Activated CD4-positive, CD25-positive, alpha-beta regulatory T cell treated with anti-CD3 and anti-CD28 coated beads, Interleukin-2, amount 50 U/mL, for 24 hours (primary cell): ENCODE measurements around the gene SLC35F3.
"Not testable (repeated sequence)": the region's sequence is repeated elsewhere in the genome, so short reads cannot be mapped to it uniquely, and the experiment has no call there.

Source experiments
- ATAC-seq, 2 donors: fragments of 150-1000 bp; cut with Tn5 transposase; one replicate each; pipeline ENCODE4 v1.10.0; 2021; ENCODE audit warnings: mild to moderate bottlenecking in 1 of 2, moderate library complexity in 1 of 2

SLC35F3 gene

DNA sequence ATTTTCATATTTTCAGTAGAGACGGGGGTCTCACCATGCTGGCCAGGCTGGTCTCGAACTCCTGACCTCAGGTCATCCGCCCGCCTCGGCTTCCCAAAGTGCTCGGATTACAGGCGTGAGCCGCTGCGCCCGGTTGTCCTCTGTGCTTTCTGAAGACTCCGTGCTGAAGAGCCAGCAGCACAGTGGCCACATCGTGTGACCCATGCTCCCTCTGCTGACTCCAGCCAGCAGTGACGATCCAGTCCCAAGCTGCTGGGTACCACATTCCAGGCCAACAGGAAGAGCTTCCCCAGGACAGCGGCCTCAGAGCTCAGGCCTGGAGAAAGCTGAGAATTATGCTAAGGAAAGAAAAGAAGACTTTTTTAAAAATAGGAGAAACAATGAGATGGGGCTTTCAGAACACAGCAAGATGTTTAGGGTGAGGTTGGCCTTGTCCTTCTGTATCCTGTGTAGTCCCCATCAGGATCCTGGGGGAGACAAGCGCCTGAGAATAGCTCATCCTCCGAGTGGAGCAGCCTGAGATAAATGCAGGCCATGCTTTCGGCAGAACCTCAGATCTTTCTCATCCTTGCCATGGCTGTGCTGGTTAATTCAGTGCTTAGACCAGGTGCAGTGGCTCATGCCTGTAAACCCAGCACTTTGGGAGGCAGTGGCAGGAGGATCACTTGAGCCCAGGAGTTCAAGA lies 207.1 kb downstream of the SLC35F3 start:
- ATAC-seq = no peak

DNA sequence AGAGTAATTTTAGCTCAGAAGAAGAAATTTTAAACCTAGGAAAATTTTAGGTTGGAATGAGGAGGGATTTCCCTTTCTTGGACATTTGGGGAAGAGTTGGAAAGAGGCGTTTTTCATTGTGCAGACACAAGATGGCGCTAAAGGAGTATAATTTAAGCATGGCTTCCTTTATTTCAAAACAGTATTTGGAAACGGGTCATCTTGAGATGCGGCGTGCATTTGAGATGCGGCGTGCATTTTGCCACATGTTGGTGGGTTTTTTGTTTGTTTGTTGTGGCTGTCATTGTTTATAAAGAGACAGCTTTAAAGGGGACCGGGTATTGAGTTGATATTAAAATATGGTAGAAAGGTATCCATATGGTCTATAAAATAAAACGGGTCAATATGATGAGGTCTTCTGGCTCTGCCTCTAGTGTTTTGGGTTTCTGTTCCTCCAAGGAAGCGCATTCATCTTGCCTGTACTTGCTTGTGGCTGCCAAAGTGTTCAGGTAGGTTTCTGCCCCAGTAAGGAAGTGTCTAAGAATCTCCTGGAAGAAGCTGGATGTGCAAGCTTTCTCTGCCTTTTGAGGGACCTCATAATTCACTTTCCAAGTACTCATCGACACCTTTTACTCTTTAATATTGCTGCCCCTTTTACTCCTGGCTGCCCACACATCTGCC lies 210.3 kb downstream of the SLC35F3 start:
- peak in 1 of 2 donors; percentile 38 for ATAC-seq

DNA sequence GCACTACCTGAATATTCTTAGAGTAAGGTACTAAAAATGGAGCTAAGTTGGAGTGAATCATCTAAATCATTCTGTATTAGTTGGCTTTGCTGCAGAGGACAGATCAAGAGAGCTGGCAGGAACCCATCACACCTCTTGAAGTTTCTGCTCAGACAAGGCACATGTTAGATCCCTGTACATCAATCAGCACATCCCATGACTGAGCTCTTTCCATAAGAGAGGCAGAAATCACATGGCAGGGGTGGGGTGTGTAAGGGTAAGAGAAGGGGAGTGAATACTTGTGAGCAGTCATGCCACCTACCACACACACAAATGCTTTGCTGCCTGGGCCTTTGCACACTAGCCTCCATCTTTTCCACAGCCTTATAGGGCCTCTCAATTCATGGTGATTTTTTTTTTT lies 214.4 kb downstream of the SLC35F3 start:
- ATAC-seq = no peak

DNA sequence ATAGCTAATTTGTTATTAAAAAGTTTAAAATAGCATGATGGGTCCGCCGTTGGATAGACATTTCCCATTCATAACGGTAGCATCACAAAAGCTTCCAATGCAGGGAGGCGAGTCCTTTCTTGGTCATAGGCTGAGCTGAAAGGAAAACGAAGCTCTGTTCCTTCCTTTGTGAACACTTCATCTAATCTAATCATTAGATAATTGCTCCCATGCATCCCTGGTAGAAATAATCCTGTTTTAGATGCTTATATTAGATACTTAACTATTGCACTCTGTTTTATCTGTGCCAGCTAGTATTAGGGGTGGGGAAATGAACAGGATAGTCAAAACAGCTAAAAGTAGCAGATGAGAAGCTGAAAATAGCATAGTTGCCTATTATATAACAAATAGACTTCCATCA lies 215.0 kb downstream of the SLC35F3 start:
- ATAC-seq = no peak

DNA sequence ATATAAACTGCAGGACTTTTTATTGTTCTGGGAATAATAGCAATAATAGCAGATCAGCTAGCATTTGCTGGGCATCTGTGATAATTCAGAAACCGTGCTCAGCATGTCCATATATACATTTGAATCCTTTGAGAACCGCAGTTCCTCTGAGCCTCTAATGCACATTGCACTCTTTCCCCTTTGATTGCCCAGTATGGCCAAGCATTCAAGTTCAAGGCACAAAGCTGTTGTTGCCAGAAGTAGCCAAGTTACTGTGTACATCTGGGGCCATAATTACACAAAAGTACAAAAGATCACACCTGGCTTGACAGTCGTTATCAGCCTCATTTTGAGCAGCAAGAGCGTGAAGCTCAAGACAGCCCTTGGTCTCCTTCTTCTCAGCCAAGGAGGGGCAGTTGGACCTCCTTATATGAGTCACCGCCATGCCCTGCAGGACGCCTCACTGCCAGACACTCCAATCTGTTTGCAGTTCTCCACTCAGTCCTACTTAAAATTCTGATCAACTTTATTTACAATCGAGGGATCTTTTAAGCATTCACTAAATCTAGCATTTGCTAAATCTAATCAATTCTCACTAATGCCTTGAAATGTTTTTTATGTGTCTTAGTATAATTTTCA lies 216.0 kb downstream of the SLC35F3 start:
- ATAC-seq = no peak

DNA sequence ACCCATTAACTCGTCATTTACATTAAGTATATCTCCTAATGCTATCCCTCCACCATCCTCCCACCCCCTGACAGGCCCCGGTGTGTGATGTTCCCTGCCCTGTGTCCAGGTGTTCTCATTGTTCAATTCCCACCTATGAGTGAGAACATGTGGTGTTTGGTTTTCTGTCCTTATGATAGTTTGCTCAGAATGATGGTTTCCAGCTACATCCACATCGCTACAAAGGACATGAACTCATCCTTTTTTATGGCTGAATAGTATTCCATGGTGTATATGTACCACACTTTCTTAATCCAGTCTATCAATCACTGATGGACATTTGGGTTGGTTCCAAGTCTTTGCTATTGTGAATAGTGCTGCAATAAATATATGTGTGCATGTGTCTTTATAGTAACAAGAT lies 217.2 kb downstream of the SLC35F3 start:
- not testable (repeated sequence) for ATAC-seq

DNA sequence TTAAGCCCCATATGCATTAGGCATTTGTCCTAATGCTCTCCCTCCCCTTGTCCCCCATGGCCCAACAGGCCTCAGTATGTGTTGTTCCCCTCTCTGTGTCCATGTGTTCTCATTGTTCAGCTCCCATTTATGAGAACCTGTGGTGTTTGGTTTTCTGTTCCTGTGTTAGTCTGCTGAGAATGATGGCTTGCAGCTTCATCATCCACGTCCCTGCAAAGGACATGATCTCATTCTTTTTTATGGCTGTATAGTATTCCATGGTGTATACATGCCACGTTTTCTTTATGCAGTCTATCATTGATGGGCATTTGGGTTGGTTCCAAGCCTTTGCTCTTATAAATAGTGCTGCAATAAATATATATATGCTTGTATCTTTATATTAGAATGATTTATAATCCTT lies 218.1 kb downstream of the SLC35F3 start:
- ATAC-seq = not testable (repeated sequence)

DNA sequence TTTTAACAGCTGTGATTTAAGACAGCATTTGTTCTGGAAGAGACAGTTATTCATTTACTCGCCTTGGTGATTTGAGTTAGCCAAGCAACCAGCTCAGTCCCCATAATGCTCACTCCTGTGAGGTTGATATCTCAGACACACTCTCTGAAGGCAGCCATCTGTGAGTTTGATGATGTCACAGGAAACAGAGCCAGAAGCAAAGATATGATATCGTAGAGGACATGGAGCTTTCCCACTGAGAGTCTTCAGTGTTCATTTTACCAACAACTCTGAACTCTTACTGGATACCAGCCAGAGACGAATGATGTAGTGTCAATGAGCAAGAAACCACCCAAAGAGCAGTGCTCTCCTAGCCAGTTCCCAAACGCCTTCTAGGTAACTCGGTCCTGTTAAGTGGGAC lies 219.4 kb downstream of the SLC35F3 start:
- no peak for ATAC-seq

DNA sequence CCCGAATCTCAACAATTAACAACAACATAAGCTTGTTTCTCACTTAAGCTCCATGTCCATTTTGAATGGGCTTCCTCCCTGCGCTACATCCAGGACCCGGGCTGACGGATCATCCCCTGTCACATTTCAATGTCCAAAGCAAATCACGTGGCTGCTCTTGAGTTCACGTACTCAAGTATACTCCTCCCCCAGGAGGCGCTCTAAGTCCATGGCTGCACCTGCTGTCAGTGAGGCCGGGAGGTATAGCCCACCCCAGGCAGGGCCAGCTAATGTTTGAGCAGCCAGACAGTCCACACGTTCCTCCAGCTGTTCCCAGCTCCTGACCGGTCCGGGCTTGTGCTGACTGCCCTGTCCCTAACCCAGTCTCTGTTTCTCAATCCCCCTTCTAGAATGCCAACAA lies 220.8 kb downstream of the SLC35F3 start:
- ATAC-seq = peak in 1 of 2 donors; percentile 43

DNA sequence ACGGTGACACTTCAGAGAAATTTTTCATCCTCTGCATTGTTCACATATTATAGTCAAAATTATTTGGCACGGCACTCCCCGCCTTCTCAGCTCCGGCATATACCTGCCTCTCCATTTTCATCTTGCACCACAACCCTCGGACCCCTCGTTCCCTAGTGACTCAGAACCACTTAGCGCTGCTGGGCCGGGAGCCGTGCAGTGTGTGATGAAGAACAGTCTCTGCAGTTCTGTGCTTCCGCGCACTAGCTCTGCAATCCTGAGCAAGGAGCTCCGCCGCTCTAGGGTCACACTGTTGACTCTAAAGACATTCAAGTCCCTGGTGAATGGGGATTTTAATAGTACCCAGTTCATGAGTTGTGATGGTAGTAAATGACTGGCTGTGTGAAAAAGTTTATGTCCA lies 221.2 kb downstream of the SLC35F3 start:
- no peak for ATAC-seq

DNA sequence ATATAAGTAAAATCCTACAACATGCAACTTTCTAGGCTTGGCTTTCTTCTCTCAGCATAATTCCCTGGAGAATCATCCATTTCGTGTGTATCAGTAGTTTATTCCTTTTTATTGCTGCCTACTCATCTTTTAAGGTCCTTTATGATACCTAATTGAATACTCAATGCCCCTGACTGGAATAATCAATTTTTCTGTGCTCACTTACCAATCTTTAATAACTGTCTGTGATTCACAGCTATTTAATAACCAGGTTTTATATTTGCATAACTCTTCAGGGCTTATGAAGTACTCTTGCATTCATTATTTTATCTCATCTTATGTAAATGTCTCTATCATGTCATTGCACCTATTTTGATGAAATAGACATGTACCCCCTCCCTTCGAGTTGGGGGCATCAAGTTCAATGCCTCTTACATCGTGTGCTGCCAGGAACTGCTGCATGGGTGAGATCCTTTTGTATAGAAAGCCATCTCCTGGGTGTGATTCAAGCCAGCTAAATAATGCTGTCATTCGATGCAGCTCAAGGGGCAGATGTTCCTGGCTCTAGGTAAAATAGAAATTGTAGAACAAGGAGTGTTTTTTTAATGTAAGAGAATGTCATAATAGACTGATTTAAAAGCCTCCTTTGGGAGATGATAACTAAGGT lies 222.7 kb downstream of the SLC35F3 start:
- no peak for ATAC-seq

DNA sequence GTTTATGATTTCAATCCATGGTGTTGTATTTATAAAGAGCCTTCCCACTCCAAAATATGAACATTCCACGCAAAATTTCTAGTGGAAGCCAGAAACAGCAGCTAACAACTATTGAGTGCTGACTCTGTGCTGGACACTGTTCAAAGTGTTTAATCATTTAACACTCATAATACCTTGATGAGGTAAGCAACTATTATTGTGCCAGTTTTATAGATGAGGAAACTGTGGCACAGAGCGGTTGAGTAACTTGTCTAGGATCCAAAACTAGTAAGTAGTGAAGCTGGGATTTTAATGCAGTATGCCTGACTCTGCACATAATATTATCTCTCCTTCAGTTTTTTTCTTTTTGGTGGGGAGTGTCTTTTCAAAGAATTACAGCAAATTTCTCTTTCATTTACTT lies 228.3 kb downstream of the SLC35F3 start:
- ATAC-seq = no peak

DNA sequence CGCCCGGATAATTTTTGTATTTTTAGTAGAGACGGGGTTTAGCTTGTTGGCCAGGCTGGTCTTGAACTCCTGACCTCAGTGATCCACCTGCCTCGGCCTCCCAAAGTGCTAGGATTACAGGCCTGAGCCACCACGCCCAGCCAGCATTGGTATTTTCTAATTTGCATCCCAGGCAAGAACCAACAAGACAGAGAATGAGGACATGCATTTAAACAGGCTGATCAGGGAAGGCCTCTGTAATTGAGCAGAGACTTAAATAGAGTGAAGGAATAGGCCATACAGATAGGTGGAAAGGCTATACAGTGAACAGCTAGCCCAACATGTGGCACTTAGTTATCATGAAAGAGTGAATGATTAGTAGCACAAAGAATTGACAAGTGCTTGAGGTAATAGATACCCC lies 230.4 kb downstream of the SLC35F3 start:
- no peak for ATAC-seq

DNA sequence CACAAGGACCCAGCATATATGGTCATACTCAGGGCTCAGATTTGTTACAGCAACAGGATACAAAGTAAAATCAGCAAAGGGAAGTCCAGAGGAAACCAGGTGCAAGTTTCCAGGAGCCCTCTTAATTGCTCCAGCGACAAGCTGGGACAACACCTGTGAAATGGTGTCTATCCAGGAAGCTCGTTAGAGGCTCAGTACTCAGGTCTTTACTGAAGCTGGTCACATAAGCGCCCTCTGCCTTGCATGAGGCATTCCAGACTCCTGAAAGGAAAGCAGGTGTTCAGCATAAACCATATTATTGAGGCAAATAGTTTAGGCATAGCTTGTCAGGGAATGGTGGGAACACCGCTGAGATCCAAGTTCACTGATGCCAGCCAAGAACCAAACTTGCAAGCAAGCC lies 231.0 kb downstream of the SLC35F3 start:
- no peak for ATAC-seq

DNA sequence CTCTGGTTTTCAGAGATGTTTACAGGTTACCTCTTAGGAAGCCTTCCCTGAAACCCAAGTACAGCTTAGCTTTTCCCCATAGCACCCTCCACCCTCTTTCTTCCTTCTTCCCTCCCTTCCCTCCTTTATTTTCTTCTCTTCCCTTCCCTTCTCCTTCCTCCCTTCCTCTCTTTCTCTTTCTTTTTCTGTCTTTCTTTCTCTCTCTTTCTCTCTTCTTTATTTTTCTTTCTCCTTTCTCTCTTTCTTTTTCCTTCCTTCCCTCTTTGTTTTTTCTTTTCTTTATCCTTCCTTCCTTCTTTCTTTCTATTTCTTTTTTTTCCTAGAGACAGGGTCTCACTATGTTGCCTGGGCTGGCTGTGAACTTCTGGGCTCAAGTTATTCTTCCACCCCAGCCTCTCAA lies 231.6 kb downstream of the SLC35F3 start:
- ATAC-seq = no peak

DNA sequence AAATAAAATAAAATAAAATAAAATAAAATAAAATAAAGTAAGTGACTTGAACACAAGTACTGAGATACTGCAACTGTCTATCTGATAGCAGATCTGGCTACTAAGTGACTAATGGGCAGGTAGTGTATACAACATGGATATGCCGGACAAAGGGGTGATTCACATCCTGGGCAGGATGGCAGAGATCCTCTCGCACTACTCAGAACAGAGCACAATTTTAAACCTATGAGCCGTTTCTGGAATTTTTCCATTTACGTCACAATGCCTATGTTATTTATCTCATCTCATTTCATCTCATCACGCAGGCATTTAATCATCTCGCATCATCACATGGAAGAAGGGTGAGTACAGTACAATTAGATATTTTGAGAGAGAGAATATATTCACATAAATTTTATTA lies 235.5 kb downstream of the SLC35F3 start:
- ATAC-seq = no peak

DNA sequence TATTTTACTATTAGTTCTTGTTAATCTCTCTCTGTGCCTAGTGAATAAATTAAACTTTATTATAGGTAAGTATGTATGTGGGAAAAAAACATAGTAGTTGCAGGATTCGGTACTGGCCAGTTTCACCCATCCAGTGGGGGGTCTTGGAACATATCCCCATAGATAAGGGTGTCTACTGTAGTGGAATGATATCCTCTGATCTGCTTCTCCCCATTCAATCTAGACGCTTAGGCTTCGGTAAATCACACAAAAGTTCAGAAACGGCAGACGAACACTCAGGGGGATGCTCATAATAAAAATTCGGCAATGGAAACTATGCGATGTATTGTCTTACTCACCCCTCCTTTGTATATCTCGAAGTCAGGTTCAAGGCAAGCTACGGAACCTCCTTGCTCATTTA lies 235.9 kb downstream of the SLC35F3 start:
- no peak for ATAC-seq

DNA sequence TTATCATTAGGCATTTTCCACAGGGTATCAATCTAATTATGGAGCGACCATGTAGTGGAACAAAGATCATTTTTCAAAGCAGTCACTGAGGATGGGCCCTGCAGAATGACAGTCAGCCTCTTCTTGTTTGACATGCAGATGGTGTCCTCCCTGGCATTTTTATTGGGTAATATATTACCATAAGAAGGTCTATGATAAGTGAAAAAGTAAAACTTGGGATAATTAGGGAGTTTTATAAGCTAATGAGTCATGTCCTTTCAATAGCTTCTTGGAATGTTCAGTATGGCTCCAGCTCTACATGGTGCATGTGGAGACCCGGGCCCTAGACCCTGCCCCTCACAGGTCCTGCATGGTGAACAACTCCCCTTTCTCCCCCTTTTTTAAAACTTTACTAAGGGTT lies 236.5 kb downstream of the SLC35F3 start:
- no peak for ATAC-seq

DNA sequence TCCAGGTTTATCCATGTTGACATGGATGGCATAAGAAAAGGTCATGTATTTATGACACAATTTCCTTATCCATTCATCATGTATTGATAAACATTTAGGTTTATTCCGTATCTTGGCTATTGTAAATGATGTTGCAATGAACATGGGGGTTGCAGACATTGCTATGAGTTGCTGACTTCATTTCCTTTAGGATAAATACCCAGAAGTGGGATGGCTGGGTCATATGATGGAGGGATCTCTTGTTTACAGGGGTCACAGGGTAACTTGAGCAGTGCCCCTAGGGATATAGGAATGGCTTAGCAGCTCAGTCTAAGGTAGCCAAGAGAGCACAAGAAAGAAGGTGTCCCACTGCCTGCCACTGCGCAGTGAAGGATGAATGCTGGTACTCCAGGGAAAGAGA lies 239.2 kb downstream of the SLC35F3 start:
- no peak for ATAC-seq

DNA sequence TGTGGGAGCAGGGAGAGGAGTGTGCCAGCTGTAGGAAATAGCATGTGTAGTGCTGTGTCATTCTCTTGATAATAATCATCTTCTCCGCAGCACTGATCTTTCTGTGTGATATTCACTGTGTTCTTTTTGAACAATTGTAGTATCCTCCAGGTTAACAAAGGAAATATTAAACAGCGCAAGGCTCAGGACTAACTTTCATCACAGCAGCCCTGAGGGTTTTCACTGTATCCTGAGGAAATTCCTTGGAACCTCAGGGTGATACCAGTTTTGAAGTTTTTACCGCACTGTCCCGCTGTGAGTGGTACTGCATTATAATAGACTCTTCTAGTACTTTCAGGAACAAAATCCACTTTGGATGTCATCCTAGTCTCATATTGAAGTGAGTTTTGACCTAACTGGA lies 240.4 kb downstream of the SLC35F3 start:
- ATAC-seq = no peak

DNA sequence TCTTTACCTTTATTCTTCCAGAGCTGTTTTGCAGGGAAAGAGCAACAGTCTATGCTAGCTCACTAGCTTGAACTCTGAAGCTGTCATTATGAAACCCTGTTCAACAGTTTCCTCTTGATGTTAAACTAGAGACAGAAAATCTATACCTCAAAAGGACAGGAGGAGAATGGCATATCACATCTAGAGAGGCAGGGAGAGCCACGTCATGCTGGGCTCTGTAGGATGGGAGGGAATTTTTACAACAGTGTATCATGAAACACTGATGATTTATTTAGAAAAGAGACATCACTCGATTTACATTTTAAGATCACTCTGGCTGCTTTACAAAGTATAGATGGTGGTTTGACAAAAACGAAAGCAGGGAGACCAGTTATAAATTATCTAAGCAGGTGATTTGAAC lies 243.9 kb downstream of the SLC35F3 start:
- no peak for ATAC-seq

DNA sequence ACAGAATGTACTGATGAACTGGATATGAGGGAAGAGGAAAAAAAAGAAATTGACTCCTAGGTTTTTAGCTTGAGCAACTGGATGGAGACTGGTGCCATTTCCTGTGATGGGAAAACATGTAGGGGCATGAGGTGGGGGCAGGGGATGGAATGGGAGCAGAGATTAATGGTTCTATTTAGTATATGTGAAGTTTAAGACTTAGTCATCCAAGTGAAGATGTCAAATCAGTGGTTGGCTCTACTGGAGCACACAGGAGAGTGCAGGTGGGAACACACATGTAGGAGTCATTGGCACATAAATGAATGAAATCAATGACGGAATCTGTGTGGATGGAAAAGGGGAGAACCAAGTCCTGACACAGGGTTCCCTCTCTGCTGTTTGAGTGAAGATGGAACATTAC lies 244.3 kb downstream of the SLC35F3 start:
- ATAC-seq = no peak

DNA sequence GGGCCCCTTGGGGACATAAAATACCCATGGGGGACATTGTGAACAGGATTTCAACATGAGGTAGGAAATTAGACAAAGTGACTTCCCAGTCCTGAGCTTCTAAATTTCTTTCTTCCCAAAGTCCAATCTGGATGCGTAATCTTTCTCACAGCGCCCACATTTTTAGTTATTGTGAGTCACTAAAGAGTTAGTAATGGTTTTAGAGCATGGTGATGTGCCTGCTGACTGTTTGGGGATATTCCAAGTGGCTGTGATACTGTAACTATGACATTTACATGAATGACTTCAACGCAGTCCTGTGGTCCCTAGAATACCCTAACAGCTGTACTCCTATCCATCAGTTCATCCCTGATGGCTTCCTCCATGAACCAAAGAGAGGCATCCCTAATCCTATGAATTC lies 244.7 kb downstream of the SLC35F3 start:
- ATAC-seq = no peak

DNA sequence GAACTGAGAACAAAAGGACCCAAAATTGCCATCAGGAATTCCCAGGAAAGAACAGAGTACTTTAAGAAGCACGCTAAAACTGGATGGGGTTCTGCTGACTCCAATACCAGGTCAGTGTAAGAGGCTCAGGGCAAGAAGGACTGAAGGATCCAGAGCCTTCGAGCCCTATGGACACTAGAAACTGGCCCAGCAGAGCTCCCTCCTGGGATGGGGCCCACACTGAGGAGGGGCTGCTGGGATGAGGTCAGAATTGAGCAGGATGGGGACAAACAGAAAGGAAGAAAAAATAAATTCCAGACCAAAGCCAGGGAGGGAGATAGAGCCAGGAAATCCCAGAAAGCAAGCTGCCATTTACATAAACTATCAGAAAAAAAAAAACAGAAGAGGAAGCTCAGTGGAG lies 246.4 kb downstream of the SLC35F3 start:
- ATAC-seq = no peak
